Cortex of kidney (tissue), 1 donor: Measurements from ENCODE around the gene ST8SIA4.

Experiments
- DNase-seq: peaks from one replicate; lab custom pipeline; 2025; lab: John Stamatoyannopoulos, UW

Gene ST8SIA4

GRCh38 chr5:100867039-100867562, 36.0 kb downstream of the ST8SIA4 start:
- DNase-seq, result no peak

GRCh38 chr5:100864931-100865330, 38.2 kb downstream of the ST8SIA4 start:
- no peak for DNase-seq

GRCh38 chr5:100863739-100864138, 39.3 kb downstream of the ST8SIA4 start:
- DNase-seq, result no peak

GRCh38 chr5:100861148-100861547, 41.9 kb downstream of the ST8SIA4 start:
- DNase-seq, result no peak

GRCh38 chr5:100860407-100860806, 42.7 kb downstream of the ST8SIA4 start:
- DNase-seq, result no peak

- no peak for DNase-seq
These were observed 44.0 kb downstream of the ST8SIA4 start for GRCh38 chr5:100858987-100859545.

- DNase-seq, result no peak
These were observed 46.6 kb downstream of the ST8SIA4 start for GRCh38 chr5:100856462-100856861.

GRCh38 chr5:100855937-100856430, 47.1 kb downstream of the ST8SIA4 start:
- DNase-seq, result no peak

GRCh38 chr5:100855295-100855694, 47.8 kb downstream of the ST8SIA4 start:
- DNase-seq, result no peak

- no peak for DNase-seq
These were observed 48.5 kb downstream of the ST8SIA4 start for GRCh38 chr5:100854591-100854990.

- no peak for DNase-seq
These were observed 49.5 kb downstream of the ST8SIA4 start for GRCh38 chr5:100853582-100853981.

- DNase-seq, result no peak
These were observed 50.1 kb downstream of the ST8SIA4 start for GRCh38 chr5:100852988-100853449.

- no peak for DNase-seq
These were observed 51.0 kb downstream of the ST8SIA4 start for GRCh38 chr5:100852051-100852450.

- no peak for DNase-seq
These were observed 56.3 kb downstream of the ST8SIA4 start for GRCh38 chr5:100846772-100847171.

GRCh38 chr5:100842080-100842479, 61.0 kb downstream of the ST8SIA4 start:
- DNase-seq, result no peak

- DNase-seq, result no peak
These were observed 61.6 kb downstream of the ST8SIA4 start for GRCh38 chr5:100841358-100842076.

- DNase-seq, result no peak
These were observed 62.3 kb downstream of the ST8SIA4 start for GRCh38 chr5:100840789-100841188.

GRCh38 chr5:100840370-100840769, 62.7 kb downstream of the ST8SIA4 start:
- no peak for DNase-seq

GRCh38 chr5:100838048-100838473, 65.0 kb downstream of the ST8SIA4 start:
- no peak for DNase-seq

- no peak for DNase-seq
These were observed 68.6 kb downstream of the ST8SIA4 start for GRCh38 chr5:100834519-100834918.

- DNase-seq, result no peak
These were observed 70.5 kb downstream of the ST8SIA4 start for GRCh38 chr5:100832252-100833230.

- DNase-seq, result no peak
These were observed 74.2 kb downstream of the ST8SIA4 start for GRCh38 chr5:100828898-100829356.
